SH-SY5Y (cell line): ENCODE data around the gene C13orf46.

Experiments
- GATA2 ChIP-seq: IDR thresholded peaks from 2 replicates; pipeline ENCODE4 v1.6.1; 2011; ENCODE audit warnings: mild to moderate bottlenecking, low read depth, low read length
- GATA3 ChIP-seq: IDR thresholded peaks from 2 replicates; pipeline ENCODE4 v1.6.1; 2011; ENCODE audit warnings: low read depth, mild to moderate bottlenecking, low read length, moderate library complexity

DNA sequence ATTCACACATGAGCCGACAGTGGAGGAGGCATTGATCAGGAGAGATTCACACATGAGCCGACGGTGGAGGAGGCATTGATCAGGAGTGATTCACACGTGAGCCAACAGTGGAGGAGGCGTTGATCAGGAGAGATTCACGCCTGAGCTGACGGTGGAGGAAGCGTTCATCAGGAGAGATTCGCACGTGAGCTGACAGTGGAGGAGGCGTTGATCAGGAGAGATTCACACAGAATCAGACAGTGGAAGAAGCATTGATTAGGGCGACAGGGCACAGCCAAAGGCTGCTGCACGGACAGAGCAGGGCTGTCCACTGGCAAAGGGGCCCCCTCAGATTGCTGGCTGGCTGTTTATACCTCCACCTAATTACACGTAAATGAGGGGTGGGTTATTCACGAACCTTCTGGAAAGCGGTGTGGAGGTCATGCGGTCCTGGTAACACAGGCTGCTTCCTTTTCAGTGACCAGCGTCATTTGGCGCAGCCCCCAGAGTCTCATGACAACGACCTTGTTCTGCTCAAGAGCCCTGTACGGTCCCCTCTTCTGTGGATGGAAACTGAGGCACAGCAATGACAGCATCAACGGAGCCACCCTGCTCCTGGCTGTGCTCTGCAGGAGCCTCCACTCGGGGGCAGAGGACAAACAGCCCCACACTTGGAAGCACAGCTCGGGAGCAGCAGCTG, 59.4 kb downstream of the C13orf46 start:
- TF ChIP-seq GATA2 (no peak), GATA3 (no peak)
